Mucosa of stomach (tissue), 1 donor: ENCODE data around the gene SLC30A2.

Experiments used
- H3K27me3 ChIP-seq: one replicate; pipeline ENCODE4 v1.7.0; 2013; ENCODE audit warnings: mild to moderate bottlenecking, low read length; ENCODE audit not compliant: control insufficient read depth, insufficient read depth
- H3K36me3 ChIP-seq: one replicate; pipeline ENCODE4 v1.7.0; 2013; ENCODE audit warnings: low read length; ENCODE audit not compliant: control insufficient read depth, insufficient read depth
- H3K4me1 ChIP-seq: one replicate; pipeline ENCODE4 v1.7.0; 2013; ENCODE audit warnings: mild to moderate bottlenecking, low read length; ENCODE audit not compliant: control insufficient read depth, insufficient read depth
- H3K4me3 ChIP-seq: one replicate; pipeline ENCODE4 v1.7.0; 2013; ENCODE audit warnings: low read length
- H3K9ac ChIP-seq: one replicate; pipeline ENCODE4 v1.7.0; 2013; ENCODE audit warnings: mild to moderate bottlenecking, low read length, moderate library complexity
- H3K9me3 ChIP-seq: one replicate; pipeline ENCODE4 v1.7.0; 2013; ENCODE audit warnings: mild to moderate bottlenecking, low read length, moderate library complexity; ENCODE audit not compliant: control insufficient read depth
- donor health status: Pancreatic carcinoma.

Gene SLC30A2

DNA sequence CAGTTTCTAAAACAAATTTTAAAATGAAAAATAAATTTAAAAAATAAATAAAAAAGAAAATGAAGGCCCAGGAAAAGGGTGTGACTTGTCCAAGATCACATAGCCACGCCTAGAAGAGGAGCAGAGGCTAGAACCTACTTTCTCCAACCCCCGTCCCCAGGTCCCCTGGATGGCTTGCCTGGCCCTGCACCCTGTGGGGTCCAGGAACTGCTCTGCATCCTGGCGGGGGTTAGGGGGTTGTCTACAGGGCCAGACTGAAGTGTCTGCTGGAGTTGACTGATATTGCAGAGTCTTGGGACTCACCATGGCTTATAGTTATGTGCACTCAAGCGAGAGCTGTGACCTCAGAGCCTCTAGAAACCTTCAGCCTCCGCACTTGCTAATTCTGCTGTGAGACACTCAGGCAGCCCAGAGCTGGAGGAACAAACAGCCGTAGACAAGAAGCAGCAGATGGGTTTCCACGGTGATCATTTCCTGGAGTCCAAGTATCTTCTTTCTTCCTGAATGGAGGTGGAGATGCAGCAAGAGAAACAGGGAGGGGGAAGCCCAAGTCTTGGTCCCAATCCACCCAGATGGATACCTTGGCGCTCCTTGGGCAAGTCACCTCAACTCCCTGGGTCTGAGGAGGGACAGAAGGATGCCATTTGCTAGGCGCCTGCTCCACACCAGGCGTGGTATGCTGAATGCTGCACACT, 29.5 kb downstream of the SLC30A2 start:
- H3K9ac ChIP-seq, result no peak overlapping the region
- H3K4me1 ChIP-seq, result peaks cover 8% of the 10 kb centered on the region

DNA sequence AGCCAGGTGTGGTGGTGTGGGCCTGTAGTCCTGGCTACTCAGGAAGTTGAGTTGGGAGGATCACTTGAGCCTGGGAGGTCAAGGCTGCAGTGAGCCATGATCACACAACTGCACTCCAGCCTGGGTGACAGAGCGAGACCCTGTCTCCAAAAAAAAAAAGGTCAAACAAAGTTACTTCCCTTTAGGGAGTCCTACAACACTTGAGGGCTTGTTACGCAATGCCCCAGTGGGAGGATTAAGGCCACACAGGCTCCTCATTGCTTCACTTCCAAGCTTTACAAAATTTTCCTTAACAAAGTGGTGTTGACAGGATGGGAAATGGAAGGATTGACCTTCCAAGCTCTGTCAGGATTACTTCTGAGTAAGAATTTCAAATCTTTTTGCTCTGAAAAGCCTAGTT, 30.6 kb downstream of the SLC30A2 start:
- no peaks in the 10 kb centered on the region for H3K36me3 ChIP-seq
- H3K27me3 ChIP-seq, result no peaks in the 10 kb centered on the region
- peaks cover 8% of the 10 kb centered on the region for H3K4me1 ChIP-seq
- H3K4me3 ChIP-seq, result no peak overlapping the region
- no peak overlapping the region for H3K9ac ChIP-seq
- no peaks in the 10 kb centered on the region for H3K9me3 ChIP-seq

More for the DNA sequence above, 29.5 kb downstream of the SLC30A2 start:
- no peaks in the 10 kb centered on the region for H3K9me3 ChIP-seq
- H3K4me3 ChIP-seq, result no peak overlapping the region
- no peaks in the 10 kb centered on the region for H3K36me3 ChIP-seq
- no peaks in the 10 kb centered on the region for H3K27me3 ChIP-seq

DNA sequence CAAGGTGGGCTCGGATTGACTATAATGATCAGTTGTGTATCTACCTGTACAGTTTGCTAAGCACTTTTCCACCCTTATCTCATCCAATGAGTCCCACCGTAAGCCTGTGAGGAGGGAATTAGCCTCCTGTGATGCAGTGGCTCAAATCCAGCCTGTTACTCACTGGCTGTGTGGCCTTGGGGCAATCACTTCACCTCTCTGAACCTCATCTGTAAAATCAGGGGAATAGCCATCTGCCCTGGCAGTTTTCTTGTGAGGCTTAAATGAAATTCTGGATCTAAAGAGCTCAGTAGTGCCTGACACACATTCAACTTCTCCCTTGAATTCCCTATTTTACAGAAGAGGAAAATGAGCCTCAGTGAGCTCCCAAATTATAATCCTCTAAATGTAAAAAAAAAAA, 31.7 kb downstream of the SLC30A2 start:
- H3K9ac ChIP-seq, result no peak overlapping the region
- H3K4me1 ChIP-seq, result peaks cover 8% of the 10 kb centered on the region
- H3K36me3 ChIP-seq, result no peaks in the 10 kb centered on the region
- H3K9me3 ChIP-seq, result no peaks in the 10 kb centered on the region
- no peaks in the 10 kb centered on the region for H3K27me3 ChIP-seq
- H3K4me3 ChIP-seq, result no peak overlapping the region

DNA sequence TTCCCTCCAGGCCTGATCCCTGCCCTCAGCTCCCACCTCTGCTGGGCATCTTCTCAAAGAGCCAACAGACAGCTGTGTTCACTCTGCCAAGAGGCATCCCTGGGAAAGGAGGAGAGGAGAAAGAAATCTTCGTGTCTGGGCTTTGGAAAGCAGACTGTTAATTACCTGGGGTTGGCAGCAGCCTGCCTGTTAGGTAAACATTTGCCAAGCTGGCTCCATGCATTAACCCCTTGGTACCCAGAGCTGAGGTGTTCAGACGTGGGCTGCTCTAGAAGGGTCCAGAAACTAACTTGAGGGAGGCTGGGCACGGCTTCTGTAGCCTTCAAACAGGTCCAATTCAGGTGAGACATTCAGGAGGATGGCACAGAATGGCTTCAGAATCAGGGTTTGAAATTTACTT, 33.1 kb downstream of the SLC30A2 start:
- Histone ChIP-seq H3K27me3 (no peaks in the 10 kb centered on the region), H3K9me3 (no peaks in the 10 kb centered on the region), H3K36me3 (no peaks in the 10 kb centered on the region), H3K4me3 (no peak overlapping the region), H3K4me1 (peaks cover 8% of the 10 kb centered on the region), H3K9ac (no peak overlapping the region)

DNA sequence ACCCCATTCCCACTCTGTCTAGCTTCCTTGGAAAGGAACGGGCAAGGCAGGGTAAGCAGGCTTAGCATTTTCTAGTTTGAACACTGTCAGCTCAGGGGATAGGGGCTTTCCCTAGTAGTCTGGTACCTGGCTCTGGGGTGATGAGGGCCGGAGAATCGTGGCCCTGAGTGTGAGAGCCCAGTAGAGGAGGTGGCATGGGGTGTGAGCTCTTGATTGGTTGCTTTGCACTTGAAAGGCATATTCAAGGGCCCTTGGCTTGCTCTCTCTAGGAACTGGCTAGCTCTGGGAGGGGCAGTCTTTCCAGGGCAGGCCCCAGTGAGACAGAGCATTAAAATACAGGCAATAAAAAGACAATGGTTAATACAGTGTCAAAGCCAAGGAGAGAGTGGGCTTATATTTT, 35.1 kb downstream of the SLC30A2 start:
- Histone ChIP-seq H3K4me3 (no peak overlapping the region), H3K9me3 (no peaks in the 10 kb centered on the region), H3K36me3 (no peaks in the 10 kb centered on the region), H3K27me3 (no peaks in the 10 kb centered on the region), H3K4me1 (peaks cover 8% of the 10 kb centered on the region), H3K9ac (no peak overlapping the region)

- Histone ChIP-seq H3K36me3 (no peaks in the 10 kb centered on the region), H3K27me3 (no peaks in the 10 kb centered on the region), H3K9me3 (no peaks in the 10 kb centered on the region), H3K4me3 (no peak overlapping the region), H3K4me1 (peaks cover 8% of the 10 kb centered on the region), H3K9ac (no peak overlapping the region)
Measured at GRCh38 chr1:26009796-26010447, 36.0 kb downstream of the SLC30A2 start.

- no peaks in the 10 kb centered on the region for H3K9me3 ChIP-seq
- H3K4me1 ChIP-seq, result no peaks in the 10 kb centered on the region
- no peak overlapping the region for H3K9ac ChIP-seq
- H3K4me3 ChIP-seq, result no peak overlapping the region
- no peaks in the 10 kb centered on the region for H3K27me3 ChIP-seq
- H3K36me3 ChIP-seq, result no peaks in the 10 kb centered on the region
Measured at GRCh38 chr1:26006710-26007109, 39.2 kb downstream of the SLC30A2 start.

DNA sequence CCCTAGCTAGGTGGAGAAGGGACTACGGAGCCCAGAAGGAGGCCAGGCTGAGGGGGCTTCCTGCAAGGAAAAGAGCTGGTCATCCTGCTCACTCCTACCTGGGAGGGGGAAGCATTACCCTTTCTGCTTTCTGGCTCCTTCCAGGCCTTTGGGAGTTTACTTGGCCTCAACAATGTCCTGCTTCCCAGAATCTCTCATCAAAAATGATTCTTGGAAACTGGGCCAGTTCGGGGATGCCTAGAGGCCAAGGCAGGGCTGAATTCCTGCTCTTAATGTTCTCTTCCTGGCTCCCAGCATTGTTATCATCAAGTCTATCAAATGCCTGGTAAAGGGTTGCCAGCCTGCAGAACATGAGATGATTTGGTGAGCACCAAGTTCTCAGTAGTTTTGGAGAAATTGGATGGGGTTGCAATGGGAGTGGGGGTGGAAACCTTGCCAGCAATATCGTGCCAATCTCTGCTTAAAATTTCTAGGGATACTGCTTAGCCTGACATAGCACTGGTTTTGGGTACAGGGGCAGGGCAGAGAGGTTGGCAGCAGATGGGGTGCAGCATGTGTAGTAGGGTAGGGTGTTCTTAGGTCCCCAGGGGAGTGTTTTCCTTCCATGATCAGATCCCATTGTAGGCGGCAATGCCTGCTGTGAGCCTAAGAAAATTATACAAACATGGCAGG, 40.3 kb downstream of the SLC30A2 start:
- Histone ChIP-seq H3K4me1 (no peaks in the 10 kb centered on the region), H3K9ac (no peak overlapping the region), H3K9me3 (no peaks in the 10 kb centered on the region), H3K36me3 (no peaks in the 10 kb centered on the region), H3K4me3 (no peak overlapping the region), H3K27me3 (no peaks in the 10 kb centered on the region)

DNA sequence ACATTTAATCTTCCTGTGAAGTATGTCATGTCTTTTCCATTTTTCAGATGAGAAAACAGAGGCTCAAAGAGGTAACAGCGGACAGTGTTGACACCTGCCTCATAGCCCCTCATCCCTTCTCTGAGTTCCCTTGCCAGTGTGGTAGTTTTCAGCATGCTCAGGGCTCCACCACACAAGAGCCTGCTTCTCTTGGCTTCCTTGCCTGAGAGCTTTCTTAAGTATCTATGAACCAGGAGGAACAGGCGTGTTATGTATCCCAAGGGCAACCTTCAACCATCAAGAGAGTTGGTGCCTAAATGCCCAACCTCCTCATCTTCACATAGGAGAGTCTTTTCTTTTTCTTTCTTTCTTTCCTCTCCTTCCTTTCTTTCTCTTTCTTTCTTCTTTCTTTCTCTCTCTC, 42.2 kb downstream of the SLC30A2 start:
- no peaks in the 10 kb centered on the region for H3K36me3 ChIP-seq
- H3K9ac ChIP-seq, result no peak overlapping the region
- no peaks in the 10 kb centered on the region for H3K27me3 ChIP-seq
- H3K9me3 ChIP-seq, result no peaks in the 10 kb centered on the region
- H3K4me3 ChIP-seq, result no peak overlapping the region
- H3K4me1 ChIP-seq, result no peaks in the 10 kb centered on the region

DNA sequence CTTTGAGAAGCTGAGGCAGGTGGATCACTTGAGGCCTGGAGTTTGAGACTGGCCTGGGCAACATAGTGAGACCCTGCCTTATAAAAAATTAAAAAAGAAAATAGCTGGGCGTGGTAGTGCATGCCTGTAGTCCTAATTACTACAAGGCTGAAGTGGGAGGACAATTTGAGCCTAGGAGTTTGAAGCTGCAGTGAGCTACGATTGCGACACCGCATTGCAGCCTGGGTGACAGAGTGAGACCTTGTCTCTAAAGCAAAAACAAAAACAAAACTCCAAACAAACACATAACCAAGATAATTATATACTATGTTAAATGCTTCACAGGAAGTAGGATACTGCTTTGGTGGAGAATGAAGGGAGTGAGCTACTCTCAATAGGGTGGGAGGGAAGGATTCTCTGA, 42.7 kb downstream of the SLC30A2 start:
- no peaks in the 10 kb centered on the region for H3K9me3 ChIP-seq
- H3K4me3 ChIP-seq, result no peak overlapping the region
- H3K9ac ChIP-seq, result no peak overlapping the region
- H3K4me1 ChIP-seq, result no peaks in the 10 kb centered on the region
- H3K36me3 ChIP-seq, result no peaks in the 10 kb centered on the region
- no peaks in the 10 kb centered on the region for H3K27me3 ChIP-seq

DNA sequence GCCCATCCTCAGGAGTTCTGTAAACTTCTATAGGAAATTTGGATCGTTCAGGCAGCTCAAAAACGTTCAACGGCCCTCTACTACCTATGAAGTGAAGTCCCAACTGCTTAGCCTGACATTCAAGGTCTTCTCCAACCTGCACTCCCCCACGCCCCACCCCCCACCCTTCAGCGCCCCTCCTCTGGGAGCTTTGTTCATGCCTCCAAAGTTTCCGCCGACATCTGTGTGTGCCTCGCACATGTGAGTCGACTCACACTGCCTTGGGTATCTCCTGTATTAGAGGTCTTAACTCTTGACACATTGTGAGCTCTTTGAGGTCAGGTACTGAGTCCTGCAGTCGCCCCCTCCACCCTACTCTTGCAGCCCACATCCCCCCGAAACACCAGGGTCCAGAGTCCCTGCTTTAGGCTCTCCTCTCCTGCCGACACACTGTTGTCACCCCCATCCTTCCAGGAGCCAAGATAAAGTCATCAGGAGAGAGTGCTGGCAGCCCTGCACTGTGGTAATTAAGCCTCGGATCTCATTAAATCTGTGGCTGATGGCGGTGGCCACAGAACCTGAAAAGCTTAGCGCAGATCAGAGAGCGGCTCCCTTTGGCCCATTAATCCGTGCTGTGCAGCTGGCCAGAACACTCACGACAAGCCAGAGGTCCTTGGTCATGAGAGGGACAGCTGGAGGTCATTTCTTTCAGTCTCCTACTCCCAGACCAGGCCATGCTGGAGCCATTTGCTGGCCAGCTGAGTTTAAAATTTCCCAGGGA, 46.7 kb downstream of the SLC30A2 start:
- Histone ChIP-seq H3K36me3 (no peaks in the 10 kb centered on the region), H3K27me3 (no peaks in the 10 kb centered on the region), H3K4me3 (no peak overlapping the region), H3K9me3 (no peaks in the 10 kb centered on the region), H3K4me1 (peaks cover 10% of the 10 kb centered on the region), H3K9ac (no peak overlapping the region)
